ENCODE data around the gene ST3GAL4.

DNA sequence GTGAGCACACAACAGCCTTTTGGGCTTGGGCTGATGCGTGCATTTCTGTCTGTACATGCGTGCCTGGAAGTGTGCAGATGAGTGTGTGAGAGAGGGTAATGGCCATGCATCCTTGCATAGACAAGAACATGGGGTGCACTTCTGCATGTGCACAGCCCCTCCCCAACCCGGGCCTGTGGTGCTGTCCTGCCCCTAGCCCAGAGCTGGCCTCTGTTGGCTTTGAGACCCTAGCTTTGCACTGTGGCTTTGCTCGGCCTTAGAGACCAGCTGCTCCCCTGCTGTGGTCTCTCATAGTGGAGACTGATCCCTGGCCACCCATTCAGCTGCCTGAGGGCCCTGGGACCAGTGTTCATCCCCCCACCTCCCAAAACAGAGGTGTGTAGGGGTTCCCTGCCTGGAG, 25.4 kb downstream of the ST3GAL4 start:
- TF ChIP-seq, protein P1, sequence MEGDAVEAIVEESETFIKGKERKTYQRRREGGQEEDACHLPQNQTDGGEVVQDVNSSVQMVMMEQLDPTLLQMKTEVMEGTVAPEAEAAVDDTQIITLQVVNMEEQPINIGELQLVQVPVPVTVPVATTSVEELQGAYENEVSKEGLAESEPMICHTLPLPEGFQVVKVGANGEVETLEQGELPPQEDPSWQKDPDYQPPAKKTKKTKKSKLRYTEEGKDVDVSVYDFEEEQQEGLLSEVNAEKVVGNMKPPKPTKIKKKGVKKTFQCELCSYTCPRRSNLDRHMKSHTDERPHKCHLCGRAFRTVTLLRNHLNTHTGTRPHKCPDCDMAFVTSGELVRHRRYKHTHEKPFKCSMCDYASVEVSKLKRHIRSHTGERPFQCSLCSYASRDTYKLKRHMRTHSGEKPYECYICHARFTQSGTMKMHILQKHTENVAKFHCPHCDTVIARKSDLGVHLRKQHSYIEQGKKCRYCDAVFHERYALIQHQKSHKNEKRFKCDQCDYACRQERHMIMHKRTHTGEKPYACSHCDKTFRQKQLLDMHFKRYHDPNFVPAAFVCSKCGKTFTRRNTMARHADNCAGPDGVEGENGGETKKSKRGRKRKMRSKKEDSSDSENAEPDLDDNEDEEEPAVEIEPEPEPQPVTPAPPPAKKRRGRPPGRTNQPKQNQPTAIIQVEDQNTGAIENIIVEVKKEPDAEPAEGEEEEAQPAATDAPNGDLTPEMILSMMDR (IDR thresholded peaks at IDR 0.05), result no peak
- no peak for TF ChIP-seq POLR2A (IDR thresholded peaks at IDR 0.05)
